Thymus (tissue), 2 donors: Measurements from ENCODE around the gene MAP7D2. TPM values are rescaled to one million over a fixed set of nuclear protein-coding genes. Genes with fewer than 3 reads are reported as not detected.

Experiments used
- polyA plus RNA-seq: library from polyadenylated mRNA; stranded (reverse); fragments of 200-250 nt; gene quantifications from one replicate; pipeline ENCODE4 v1.2.3, GENCODE V29; 2013
- total RNA-seq: library from RNA; stranded (reverse); fragments of 120-200 nt; gene quantifications from one replicate; pipeline ENCODE4 v1.2.4, GENCODE V29; 2013
- donor health status: healthy.

MAP7D2 gene
- total and polyA plus RNA-seq, 2 donors: 2.6 to 4.4 TPM

Other genes starting within 250 kb of the MAP7D2 start
- gene SH3KBP1, start 229.3 kb downstream of the MAP7D2 start, total RNA-seq: 48.1 TPM
- 27.4 TPM for gene SH3KBP1, start 229.3 kb downstream of the MAP7D2 start, polyA plus RNA-seq
- 4.4 TPM for gene BCLAF3, start 125.8 kb downstream of the MAP7D2 start, total RNA-seq
- 6.4 TPM for gene BCLAF3, start 125.8 kb downstream of the MAP7D2 start, polyA plus RNA-seq
- 45.3 TPM for gene EIF1AX, start 24.9 kb upstream of the MAP7D2 start, total RNA-seq
- gene EIF1AX, start 24.9 kb upstream of the MAP7D2 start, polyA plus RNA-seq: 40.5 TPM
- 41.4 TPM for gene RPS6KA3, start 150.0 kb upstream of the MAP7D2 start, total RNA-seq
- 20.9 TPM for gene RPS6KA3, start 150.0 kb upstream of the MAP7D2 start, polyA plus RNA-seq